ENCODE data around the gene ACSS2. TPM values are rescaled to one million over a fixed set of nuclear protein-coding genes. Genes with fewer than 3 reads are reported as not detected.

The ACSS2 gene
- total and polyA plus RNA-seq, 2 of the 8 experiments (the other 6 are each of a cell fraction or from before 2014, with no cell fraction given): 17.7 to 24.2 TPM

DNA sequence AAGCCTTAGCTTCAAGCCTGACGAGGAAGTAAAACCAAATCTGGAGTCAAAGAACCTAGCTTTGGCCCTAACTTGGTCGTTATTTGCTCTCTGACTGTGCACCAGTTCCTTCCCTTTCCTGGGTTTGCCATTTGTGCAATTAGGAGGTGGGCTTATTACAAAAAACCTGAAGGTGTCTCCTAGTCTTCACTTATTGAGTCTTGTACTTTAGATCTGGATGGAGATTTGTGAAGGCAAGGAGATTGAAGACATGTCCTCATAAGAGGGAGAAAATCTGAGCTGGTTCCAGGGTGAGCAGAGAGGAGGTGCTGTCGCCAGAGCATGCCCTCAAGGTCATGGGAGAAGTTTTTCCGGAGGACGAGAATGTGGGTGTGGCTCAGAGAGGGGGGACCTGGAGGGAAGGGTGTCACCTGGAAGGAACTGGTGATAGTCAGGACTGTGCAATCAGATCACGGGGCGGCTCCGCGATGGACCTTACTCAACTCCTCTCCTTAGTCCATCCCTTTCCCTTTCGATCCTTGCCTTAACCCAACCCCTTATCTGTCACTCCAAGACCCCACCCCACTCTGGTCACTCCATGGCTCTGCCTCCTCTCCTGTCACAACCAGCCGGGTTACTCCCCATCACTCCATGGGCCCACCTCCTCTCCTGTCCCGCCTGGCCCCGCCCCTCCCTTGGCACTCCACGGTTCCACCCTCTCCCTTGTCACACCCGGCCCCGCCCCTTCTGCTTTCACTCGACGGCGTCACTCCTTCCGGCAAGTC, 588 bp upstream of the ACSS2 start:
- no peak overlapping the region for H3K56ac ChIP-seq (replicated peaks; ENCODE audit: insufficient read length, low read depth, low read length)
- no peak overlapping the region for H2BK12ac ChIP-seq (ENCODE audit: low read depth, low read length)
- no peak overlapping the region for H3K23ac ChIP-seq (ENCODE audit: insufficient read length)
- peaks cover 0 to 11% of the 10 kb centered on the region in 2 experiments; a peak in 1 of 4 replicates for H3K79me2 ChIP-seq (ENCODE audit: control insufficient read depth in 1 of 2, insufficient read depth in 2 of 2, low read length in 2 of 2)
- H3K4me3 ChIP-seq (ENCODE audit: extremely low read depth in 1 of 4, insufficient read depth in 2 of 4, low read depth in 3 of 4, low read length in 4 of 4): peak overlapping the region; percentile 0 to 98 (median 48); a peak in 6 of 8 replicates
- H2BK20ac ChIP-seq (ENCODE audit: low read length): no peak overlapping the region
- no peak overlapping the region for H3K27ac ChIP-seq (ENCODE audit: low read depth, low read length)
- peak overlapping the region; percentile 54 for H2AFZ ChIP-seq (ENCODE audit: low read length)
- H3K18ac ChIP-seq (ENCODE audit: extremely low read depth, low read length): no peak overlapping the region; the same call in 1 of the 2 replicates
- no peak overlapping the region for H4K5ac ChIP-seq (ENCODE audit: insufficient read length, low read depth, low read length)
- peaks cover 14% of the 10 kb centered on the region for H3K23me2 ChIP-seq (ENCODE audit: low read depth, low read length)
- H3K9ac ChIP-seq (replicated peaks in 1 of 4; ENCODE audit: extremely low read depth in 1 of 4, low read depth in 3 of 4, low read length in 3 of 4): no peak overlapping the region
- no peaks in the 10 kb centered on the region for H3K36me3 ChIP-seq (ENCODE audit: control insufficient read depth in 2 of 4, insufficient read depth in 4 of 4, low read length in 3 of 4)
- ChIA-PET POLR2A (ENCODE audit: partially characterized antibody) (interaction anchor here (0.6 to 2.2 kb wide), 8 partner anchors 11 to 124 kb away, joined by 3 to 8 read pairs (median 3); partner anchors contain the start of genes GSS and MYH7B), CTCF (ENCODE audit: partially characterized antibody) (interaction anchor here (0.6 to 6.6 kb wide), 27 partner anchors 8 to 164 kb away, joined by 3 to 64 read pairs (median 4); partner anchors contain the start of genes GSS and MYH7B)
- H3K4ac ChIP-seq (replicated peaks; ENCODE audit: insufficient read length, low read depth, low read length): no peak overlapping the region
- peak in 1 of 2 experiments; percentile 99 for DNase-seq (ENCODE audit: low read depth in 1 of 2, low spot score in 2 of 2)
- no peak overlapping the region; the same call in 1 of the 2 replicates for H2AK5ac ChIP-seq (ENCODE audit: low read depth, low read length)
- H3K9me3 ChIP-seq (ENCODE audit: insufficient read depth in 2 of 2, low read depth in 1 of 2, low read length in 1 of 2): no peaks in the 10 kb centered on the region
- H3K4me1 ChIP-seq (replicated peaks in 1 of 4; ENCODE audit: control insufficient read depth in 3 of 4, insufficient read depth in 4 of 4, low read length in 3 of 4): peaks cover 0 to 10% (median 5%) of the 10 kb centered on the region in 4 experiments; a peak in 4 of 7 replicates
- H2BK15ac ChIP-seq (ENCODE audit: low read length): no peak overlapping the region
- peak overlapping the region; percentile 6 for H4K91ac ChIP-seq (replicated peaks; ENCODE audit: insufficient read length, low read length)
- no peak overlapping the region for H4K8ac ChIP-seq (ENCODE audit: extremely low read depth, insufficient read depth, low read length)
- no peak overlapping the region; the same call in 1 of the 2 replicates for H2BK5ac ChIP-seq (ENCODE audit: low read depth, low read length)
- H2BK120ac ChIP-seq (replicated peaks; ENCODE audit: low read depth, low read length): no peak overlapping the region
- no peak overlapping the region for H3K14ac ChIP-seq (ENCODE audit: insufficient read length)
- 9% methylated on average over 13 of the region's 20 CpGs; no CpG with 5 or more reads in 1 of the 2 experiments for WGBS, 2 experiments (ENCODE audit: extremely low coverage in 1 of 2, insufficient coverage in 1 of 2, insufficient read length in 1 of 2, insufficient replicate concordance in 2 of 2, low coverage in 1 of 2, low lambda C conversion rate in 2 of 2, missing lambda C conversion rate in 1 of 2)
- H3K4me2 ChIP-seq (ENCODE audit: insufficient read depth in 1 of 2, low read depth in 2 of 2, low read length in 2 of 2): peak overlapping the region; percentile 36 to 73
- no peak for FAIRE-seq
- H3K79me1 ChIP-seq (ENCODE audit: low read depth, low read length): no peaks in the 10 kb centered on the region; the same call in 1 of the 2 replicates
- peaks cover 0 to 3% of the 10 kb centered on the region in 2 experiments for H4K20me1 ChIP-seq (replicated peaks in 1 of 2; ENCODE audit: control insufficient read depth in 1 of 2, insufficient read depth in 2 of 2, low read length in 2 of 2)
- H3K27me3 ChIP-seq (replicated peaks in 1 of 4; ENCODE audit: control insufficient read depth in 3 of 4, extremely low read depth in 1 of 4, insufficient read depth in 3 of 4, low read length in 3 of 4): peaks cover 0 to 17% (median 13%) of the 10 kb centered on the region in 4 experiments; a peak in 6 of 7 replicates
- TF ChIP-seq PHF8 (conservative IDR thresholded peaks at IDR 0.05; ENCODE audit: low read depth, low read length) (no peak), FOSL1 (IDR thresholded peaks at IDR 0.05; ENCODE audit: insufficient read depth, low read depth, low read length) (no peak), EP300 (IDR thresholded peaks at IDR 0.05; ENCODE audit: borderline replicate concordance in 1 of 2, low read depth in 2 of 2, low read length in 2 of 2) (no peak), CEBPB (IDR thresholded peaks at IDR 0.05; ENCODE audit: low read depth, low read length) (peak; percentile 41; the same call in 1 of the 2 replicates), TEAD4 (IDR thresholded peaks at IDR 0.05; ENCODE audit: low read depth, low read length) (no peak), KDM5A (IDR thresholded peaks at IDR 0.05; ENCODE audit: low read length) (no peak), SP4 (IDR thresholded peaks at IDR 0.05; ENCODE audit: low read length) (no peak; the same call in 1 of the 2 replicates), POLR2A (IDR thresholded peaks at IDR 0.05; ENCODE audit: control extremely low read depth in 1 of 2, low read depth in 2 of 2, low read length in 2 of 2) (no peak)
- TF ChIP-seq, protein P1, sequence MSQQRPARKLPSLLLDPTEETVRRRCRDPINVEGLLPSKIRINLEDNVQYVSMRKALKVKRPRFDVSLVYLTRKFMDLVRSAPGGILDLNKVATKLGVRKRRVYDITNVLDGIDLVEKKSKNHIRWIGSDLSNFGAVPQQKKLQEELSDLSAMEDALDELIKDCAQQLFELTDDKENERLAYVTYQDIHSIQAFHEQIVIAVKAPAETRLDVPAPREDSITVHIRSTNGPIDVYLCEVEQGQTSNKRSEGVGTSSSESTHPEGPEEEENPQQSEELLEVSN (IDR thresholded peaks at IDR 0.05): no peak
- TF ChIP-seq, protein P2, sequence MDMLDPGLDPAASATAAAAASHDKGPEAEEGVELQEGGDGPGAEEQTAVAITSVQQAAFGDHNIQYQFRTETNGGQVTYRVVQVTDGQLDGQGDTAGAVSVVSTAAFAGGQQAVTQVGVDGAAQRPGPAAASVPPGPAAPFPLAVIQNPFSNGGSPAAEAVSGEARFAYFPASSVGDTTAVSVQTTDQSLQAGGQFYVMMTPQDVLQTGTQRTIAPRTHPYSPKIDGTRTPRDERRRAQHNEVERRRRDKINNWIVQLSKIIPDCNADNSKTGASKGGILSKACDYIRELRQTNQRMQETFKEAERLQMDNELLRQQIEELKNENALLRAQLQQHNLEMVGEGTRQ (IDR thresholded peaks at IDR 0.05; ENCODE audit: low read length): no peak
